LNCAP (cell line): ENCODE measurements around the gene RPL36.

ENCODE experiments used
- CTCF ChIP-seq: fragments of 450-650 bp; IDR thresholded peaks from 2 replicates; pipeline ENCODE4 v1.5.1; 2017; ENCODE audit warnings: mild to moderate bottlenecking

Gene RPL36

DNA sequence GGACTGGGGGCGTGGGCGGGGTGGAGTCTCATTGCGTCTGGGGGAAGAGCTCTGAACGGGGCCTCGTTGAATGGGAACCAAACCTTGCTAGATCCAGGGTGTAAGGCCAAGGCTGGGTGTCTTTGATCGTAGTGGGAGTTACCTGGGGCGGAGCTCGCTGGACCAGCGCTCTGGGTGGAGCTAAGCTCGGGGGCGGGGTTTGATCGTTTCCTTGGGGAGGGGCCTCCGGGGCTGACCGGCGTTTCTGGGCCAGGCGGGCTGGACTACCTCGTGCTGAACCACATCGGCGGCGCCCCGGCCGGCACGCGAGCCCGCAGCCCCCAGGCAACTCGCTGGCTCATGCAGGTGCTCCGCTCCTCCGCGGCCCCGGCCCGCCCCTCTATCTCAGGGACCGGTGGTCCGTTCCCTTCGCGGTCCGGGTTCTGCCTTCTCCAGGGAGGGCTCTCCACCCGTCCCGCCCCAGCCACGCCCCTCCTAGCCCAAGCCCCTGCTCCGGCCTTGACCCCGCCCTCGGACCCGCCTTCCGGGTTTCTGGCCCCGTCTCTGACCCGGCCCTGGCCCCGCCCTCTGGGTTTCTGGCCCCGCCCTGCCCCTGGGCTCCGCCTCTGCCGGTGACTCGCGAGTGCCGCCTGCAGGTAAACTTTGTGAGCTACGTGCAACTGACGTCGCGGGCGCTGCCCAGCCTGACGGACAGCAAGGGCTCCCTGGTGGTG is 3.3 kb upstream of the RPL36 start:
- peak; percentile 90 for TF ChIP-seq CTCF

- peak; percentile 34 for TF ChIP-seq CTCF
Observed at GRCh38 chr19:5687360-5688198, 2.5 kb upstream of the RPL36 start.

DNA sequence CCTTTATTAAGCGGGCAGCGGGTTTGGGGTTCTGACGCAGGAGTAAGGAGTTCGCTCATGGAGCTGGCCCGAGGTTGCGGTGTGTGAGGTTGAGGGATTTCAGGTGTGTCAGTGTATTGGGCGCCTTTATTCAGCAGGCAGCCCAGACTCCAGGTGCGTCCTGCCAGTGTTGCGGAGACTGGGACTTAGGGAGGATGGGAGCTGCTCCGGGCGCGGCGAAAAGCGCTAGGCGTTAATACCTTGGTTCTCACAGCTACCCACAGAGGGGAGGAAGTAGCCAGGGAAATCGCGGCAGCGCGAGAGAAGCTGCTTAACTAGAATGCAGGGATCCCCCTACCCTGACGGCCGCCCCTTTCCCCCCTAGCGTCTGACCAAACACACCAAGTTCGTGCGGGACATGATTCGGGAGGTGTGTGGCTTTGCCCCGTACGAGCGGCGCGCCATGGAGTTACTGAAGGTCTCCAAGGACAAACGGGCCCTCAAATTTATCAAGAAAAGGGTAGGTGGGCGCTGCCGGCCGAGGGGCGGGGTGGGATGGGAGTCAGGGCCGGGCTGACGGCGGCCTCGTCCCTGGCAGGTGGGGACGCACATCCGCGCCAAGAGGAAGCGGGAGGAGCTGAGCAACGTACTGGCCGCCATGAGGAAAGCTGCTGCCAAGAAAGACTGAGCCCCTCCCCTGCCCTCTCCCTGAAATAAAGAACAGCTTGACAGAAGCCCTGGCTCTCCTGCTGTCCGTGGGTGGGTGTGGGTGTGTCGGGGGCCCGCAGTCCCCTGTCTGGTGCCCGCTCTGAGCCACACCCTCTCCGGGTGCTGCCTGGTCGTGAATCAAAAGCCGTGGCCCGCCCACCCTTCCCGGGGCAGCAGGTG is 1.1 kb downstream of the RPL36 start:
- no peak for TF ChIP-seq CTCF

DNA sequence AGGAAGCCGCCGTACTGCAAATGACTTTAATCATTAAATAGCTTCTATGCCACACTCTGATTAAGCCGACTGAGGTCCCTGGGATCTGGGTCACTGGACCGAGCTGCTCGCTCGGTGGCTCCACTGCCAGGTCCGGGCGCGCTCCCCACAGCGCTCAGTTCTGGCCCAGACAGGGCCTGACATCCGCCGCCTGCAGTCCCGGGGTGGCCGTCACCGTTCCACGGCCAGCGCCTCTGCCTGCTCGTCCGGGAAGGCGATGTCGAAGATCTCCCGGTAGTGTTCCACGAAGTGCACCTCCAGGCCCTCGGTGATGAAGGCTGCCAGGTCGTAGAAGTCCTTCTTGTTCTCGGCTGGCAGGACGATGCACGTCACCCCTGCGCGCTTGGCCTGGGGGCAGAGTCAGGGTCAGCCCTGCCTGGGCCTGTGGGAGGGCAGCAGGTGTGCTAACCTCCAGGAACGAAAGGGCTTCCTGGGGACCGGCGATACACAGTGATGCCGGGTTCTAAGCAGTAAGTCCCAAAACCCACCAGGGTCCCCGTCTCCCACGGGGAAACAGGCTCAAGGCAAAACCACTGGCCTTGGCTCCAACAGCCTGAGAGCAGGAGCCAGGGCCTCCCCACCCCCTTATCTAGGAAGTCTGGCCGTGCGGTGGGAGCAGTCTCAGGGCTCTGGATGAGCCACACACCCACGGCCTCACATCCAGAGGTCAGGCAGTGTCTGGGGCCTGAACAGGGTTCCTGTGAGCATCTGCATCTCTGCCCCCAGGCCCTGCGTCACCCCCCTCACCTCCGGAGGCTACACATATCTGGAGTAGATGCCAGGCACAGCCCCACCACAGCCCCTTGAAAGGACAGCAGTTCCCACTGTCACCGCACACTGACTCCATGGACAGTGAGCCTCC is 2.0 kb downstream of the RPL36 start:
- TF ChIP-seq CTCF = no peak

- TF ChIP-seq CTCF = no peak
Observed at GRCh38 chr19:5692723-5693194, 2.7 kb downstream of the RPL36 start.

- TF ChIP-seq CTCF = no peak
Observed at GRCh38 chr19:5693195-5694166, 3.4 kb downstream of the RPL36 start.
